ENCODE data around the gene SPATA33.
"Not testable (repeated sequence)": the region's sequence is repeated elsewhere in the genome, so short reads cannot be mapped to it uniquely, and the experiment has no call there.

DNA sequence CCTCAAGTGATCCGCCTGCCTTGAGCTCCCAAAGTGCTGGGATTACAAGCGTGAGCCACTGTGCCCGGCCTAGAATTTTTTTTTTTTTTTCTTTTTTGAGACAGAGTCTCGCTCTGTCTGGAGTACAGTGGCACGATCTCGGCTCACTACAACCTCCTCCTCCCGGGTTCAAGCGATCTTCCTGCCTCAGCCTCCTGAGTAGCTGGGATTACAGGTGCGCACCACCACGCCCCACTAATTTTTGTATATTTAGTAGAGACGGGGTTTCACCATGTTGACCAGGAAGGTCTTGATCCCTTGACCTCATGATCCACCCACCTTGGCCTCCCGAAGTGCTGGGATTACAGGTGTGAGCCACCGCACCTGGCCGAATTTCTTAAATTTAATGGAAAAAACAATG lies 41.1 kb downstream of the SPATA33 start:
- TF ChIP-seq POLR2A (IDR thresholded peaks at IDR 0.05): not testable (repeated sequence)
- TF ChIP-seq, protein P1, sequence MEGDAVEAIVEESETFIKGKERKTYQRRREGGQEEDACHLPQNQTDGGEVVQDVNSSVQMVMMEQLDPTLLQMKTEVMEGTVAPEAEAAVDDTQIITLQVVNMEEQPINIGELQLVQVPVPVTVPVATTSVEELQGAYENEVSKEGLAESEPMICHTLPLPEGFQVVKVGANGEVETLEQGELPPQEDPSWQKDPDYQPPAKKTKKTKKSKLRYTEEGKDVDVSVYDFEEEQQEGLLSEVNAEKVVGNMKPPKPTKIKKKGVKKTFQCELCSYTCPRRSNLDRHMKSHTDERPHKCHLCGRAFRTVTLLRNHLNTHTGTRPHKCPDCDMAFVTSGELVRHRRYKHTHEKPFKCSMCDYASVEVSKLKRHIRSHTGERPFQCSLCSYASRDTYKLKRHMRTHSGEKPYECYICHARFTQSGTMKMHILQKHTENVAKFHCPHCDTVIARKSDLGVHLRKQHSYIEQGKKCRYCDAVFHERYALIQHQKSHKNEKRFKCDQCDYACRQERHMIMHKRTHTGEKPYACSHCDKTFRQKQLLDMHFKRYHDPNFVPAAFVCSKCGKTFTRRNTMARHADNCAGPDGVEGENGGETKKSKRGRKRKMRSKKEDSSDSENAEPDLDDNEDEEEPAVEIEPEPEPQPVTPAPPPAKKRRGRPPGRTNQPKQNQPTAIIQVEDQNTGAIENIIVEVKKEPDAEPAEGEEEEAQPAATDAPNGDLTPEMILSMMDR (IDR thresholded peaks at IDR 0.05): not testable (repeated sequence)

Measured in right lobe of liver (tissue), 4 donors.